MCF 10A (cell line): ENCODE measurements around the gene COX18. TPM values are rescaled to one million over a fixed set of nuclear protein-coding genes. Genes with fewer than 3 reads are reported as not detected.

ENCODE experiments used
- BruUV-seq: library from RNA; stranded (reverse); fragments of 400-500 nt; replicated peaks from 2 replicates; lab custom pipeline; 2021; lab: Mats Ljungman, UMichigan
- CTCF ChIA-PET: fragments of 300-600 bp; sonication (Branson Sonifier 250); formaldehyde crosslinking; extraction: SDS; loops from one replicate; lab custom pipeline; 2021; ENCODE audit warnings: antibody characterized with exemption, inconsistent platforms; lab: Yijun Ruan, JAX
- POLR2A ChIA-PET: fragments of 300-600, 350-650 bp; sonication (Branson Sonifier 250); formaldehyde crosslinking; extraction: SDS; loops from one replicate; lab custom pipeline; 2020; ENCODE audit warnings: antibody characterized with exemption, inconsistent platforms; lab: Yijun Ruan, JAX
- DNase-seq: peaks from one replicate; pipeline ENCODE4 v3.0.0-alpha.2; 2018; ENCODE audit not compliant: unreplicated experiment
- H3K27ac Mint-ChIP-seq: one replicate; pipeline ENCODE4 v1.8.0; 2022; ENCODE audit warnings: mild to moderate bottlenecking, low read depth, mixed read lengths; ENCODE audit not compliant: unreplicated experiment
- H3K27me3 Mint-ChIP-seq: one replicate; pipeline ENCODE4 v1.8.0; 2022; ENCODE audit warnings: mixed read lengths; ENCODE audit not compliant: insufficient read depth, unreplicated experiment
- H3K36me3 Mint-ChIP-seq: one replicate; pipeline ENCODE4 v1.8.0; 2022; ENCODE audit warnings: mild to moderate bottlenecking, moderate library complexity, mixed read lengths; ENCODE audit not compliant: insufficient read depth, unreplicated experiment
- H3K4me1 Mint-ChIP-seq: one replicate; pipeline ENCODE4 v1.8.0; 2022; ENCODE audit warnings: mixed read lengths; ENCODE audit not compliant: insufficient read depth, unreplicated experiment
- H3K4me3 Mint-ChIP-seq: one replicate; pipeline ENCODE4 v1.8.0; 2022; ENCODE audit warnings: mild to moderate bottlenecking, moderate library complexity, mixed read lengths; ENCODE audit not compliant: unreplicated experiment
- H3K9me3 Mint-ChIP-seq: one replicate; pipeline ENCODE4 v1.8.0; 2022; ENCODE audit warnings: mixed read lengths; ENCODE audit not compliant: unreplicated experiment
- intact Hi-C: fragments of 100-400 bp; cut with micrococcal nuclease; formaldehyde crosslinking; loops from 2 replicates; pipeline ENCODE4 v1.14.1; 2022
- total RNA-seq: library from RNA; stranded (reverse); gene quantifications from 2 replicates; pipeline ENCODE4 v1.2.3, GENCODE V29; 2022
- TF ChIP-seq, protein P1 (sequence below): fragments of 200-600 bp; IDR thresholded peaks from one replicate; pipeline ENCODE4 v1.8.0; 2022; ENCODE audit warnings: antibody characterized with exemption, mild to moderate bottlenecking; ENCODE audit not compliant: unreplicated experiment

COX18 gene
- total RNA-seq, 1 experiment from 2014 or later, result 19.1 TPM

DNA sequence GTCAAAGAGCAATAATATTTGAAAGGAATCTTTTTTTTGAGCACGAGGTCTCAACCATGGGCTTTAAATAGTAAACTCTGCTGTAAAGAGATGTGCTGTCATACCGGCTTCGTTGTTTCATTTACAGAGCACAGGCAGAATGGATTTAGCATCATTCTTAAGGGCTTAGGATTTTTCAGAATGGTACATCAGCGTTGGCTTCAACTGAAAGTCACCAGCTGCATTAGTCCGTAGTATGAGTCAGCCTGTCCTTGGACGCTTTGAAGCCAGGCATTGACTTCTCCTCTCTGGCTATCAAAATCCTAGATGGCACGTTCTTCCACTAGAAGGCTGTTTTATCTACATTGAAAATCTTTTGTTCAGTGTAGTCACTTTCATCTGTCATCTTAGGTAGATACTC is 23.6 kb downstream of the COX18 start:
- Mint-ChIP-seq H3K27ac (no peak overlapping the region), H3K9me3 (no peaks in the 10 kb centered on the region), H3K36me3 (no peaks in the 10 kb centered on the region), H3K27me3 (no peaks in the 10 kb centered on the region), H3K4me1 (no peaks in the 10 kb centered on the region), H3K4me3 (no peak overlapping the region)
- DNase-seq, result no peak
- no TSS peak for BruUV-seq
- TF ChIP-seq, protein P1, sequence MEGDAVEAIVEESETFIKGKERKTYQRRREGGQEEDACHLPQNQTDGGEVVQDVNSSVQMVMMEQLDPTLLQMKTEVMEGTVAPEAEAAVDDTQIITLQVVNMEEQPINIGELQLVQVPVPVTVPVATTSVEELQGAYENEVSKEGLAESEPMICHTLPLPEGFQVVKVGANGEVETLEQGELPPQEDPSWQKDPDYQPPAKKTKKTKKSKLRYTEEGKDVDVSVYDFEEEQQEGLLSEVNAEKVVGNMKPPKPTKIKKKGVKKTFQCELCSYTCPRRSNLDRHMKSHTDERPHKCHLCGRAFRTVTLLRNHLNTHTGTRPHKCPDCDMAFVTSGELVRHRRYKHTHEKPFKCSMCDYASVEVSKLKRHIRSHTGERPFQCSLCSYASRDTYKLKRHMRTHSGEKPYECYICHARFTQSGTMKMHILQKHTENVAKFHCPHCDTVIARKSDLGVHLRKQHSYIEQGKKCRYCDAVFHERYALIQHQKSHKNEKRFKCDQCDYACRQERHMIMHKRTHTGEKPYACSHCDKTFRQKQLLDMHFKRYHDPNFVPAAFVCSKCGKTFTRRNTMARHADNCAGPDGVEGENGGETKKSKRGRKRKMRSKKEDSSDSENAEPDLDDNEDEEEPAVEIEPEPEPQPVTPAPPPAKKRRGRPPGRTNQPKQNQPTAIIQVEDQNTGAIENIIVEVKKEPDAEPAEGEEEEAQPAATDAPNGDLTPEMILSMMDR, result no peak
- intact Hi-C loops, result no loop called here
- POLR2A ChIA-PET, result no interaction called here
- CTCF ChIA-PET, result interaction anchor here (0.7 kb wide), 1 partner anchor 60 kb away, joined by 3 read pairs; no protein-coding TSS in a partner anchor

DNA sequence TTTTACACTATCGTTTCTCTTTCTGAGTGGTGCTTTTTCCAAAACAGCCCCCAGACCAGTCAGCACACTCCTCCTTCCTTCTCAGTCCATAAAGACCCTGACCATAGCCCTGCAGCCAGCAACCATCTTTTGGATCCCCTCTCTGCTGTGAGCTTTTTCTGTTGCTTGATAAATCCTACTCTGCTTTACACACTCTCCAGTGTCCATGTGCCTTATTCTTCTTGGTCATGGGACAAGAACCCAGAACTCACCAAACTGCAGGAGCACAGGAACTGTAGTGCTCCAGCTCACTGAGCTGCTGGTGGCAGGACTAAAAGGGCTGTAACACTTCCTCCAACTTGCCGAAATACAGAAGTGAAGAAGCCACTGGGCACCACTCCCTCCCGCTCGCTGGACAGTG is 32.5 kb downstream of the COX18 start:
- no peaks in the 10 kb centered on the region for H3K36me3 Mint-ChIP-seq
- H3K4me3 Mint-ChIP-seq, result no peak overlapping the region
- POLR2A ChIA-PET, result interaction anchor here (0.6 kb wide), 1 partner anchor 647 kb away, joined by 4 read pairs; no protein-coding TSS in a partner anchor
- BruUV-seq, result no TSS peak
- peaks cover 14% of the 10 kb centered on the region for H3K9me3 Mint-ChIP-seq
- CTCF ChIA-PET, result interaction anchor here (0.6 kb wide), 2 partner anchors 318 to 722 kb away, joined by 3 to 4 read pairs; no protein-coding TSS in a partner anchor
- no peak overlapping the region for H3K27ac Mint-ChIP-seq
- DNase-seq, result no peak
- no peaks in the 10 kb centered on the region for H3K27me3 Mint-ChIP-seq
- no peaks in the 10 kb centered on the region for H3K4me1 Mint-ChIP-seq
- TF ChIP-seq, protein P1, result no peak
- intact Hi-C loops, result no loop called here

DNA sequence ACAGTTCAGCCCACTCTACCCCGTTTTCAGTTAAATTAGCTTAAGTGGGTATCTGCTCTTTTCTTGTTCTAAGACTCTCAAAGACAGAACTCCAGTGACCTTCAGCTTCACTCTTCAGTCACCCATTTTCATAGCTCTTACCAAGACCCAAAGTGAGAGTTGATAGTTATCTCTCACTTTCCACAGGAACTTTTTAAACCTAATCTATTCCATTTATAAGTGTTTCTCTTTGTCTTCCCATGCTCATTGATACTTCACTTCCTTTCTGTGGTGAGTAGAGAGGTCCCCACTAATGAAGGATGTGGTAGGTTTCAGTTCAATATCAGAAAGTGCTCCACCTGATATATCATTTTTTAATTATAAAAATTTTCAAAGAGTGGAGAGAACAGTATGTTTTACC is 33.4 kb downstream of the COX18 start:
- TF ChIP-seq, protein P1, result no peak
- DNase-seq, result no peak
- peaks cover 14% of the 10 kb centered on the region for H3K9me3 Mint-ChIP-seq
- H3K27me3 Mint-ChIP-seq, result no peaks in the 10 kb centered on the region
- no peak overlapping the region for H3K27ac Mint-ChIP-seq
- ChIA-PET POLR2A (no interaction called here), CTCF (interaction anchor here (1.0 kb wide), 2 partner anchors 18 to 531 kb away, joined by 4 read pairs; no protein-coding TSS in a partner anchor)
- H3K36me3 Mint-ChIP-seq, result no peaks in the 10 kb centered on the region
- intact Hi-C loops, result no loop called here
- no TSS peak for BruUV-seq
- no peak overlapping the region for H3K4me3 Mint-ChIP-seq
- H3K4me1 Mint-ChIP-seq, result no peaks in the 10 kb centered on the region

- ChIA-PET POLR2A (no interaction called here), CTCF (no interaction called here)
- no TSS peak for BruUV-seq
- Mint-ChIP-seq H3K27me3 (no peaks in the 10 kb centered on the region), H3K9me3 (peaks cover 14% of the 10 kb centered on the region), H3K4me3 (no peak overlapping the region), H3K27ac (no peak overlapping the region), H3K36me3 (no peaks in the 10 kb centered on the region), H3K4me1 (no peaks in the 10 kb centered on the region)
- intact Hi-C loops, result no loop called here
- no peak for DNase-seq
- TF ChIP-seq, protein P1, result no peak
These were observed 34.6 kb downstream of the COX18 start for GRCh38 chr4:73034896-73035295.
